K562 (cell line): ENCODE measurements around the gene LRRC10B. TPM values are rescaled to one million over a fixed set of nuclear protein-coding genes. Genes with fewer than 3 reads are reported as not detected.

ENCODE experiments used
- ATAC-seq: fragments of 200-7000 bp; cut with Tn5 transposase; 3 replicates; pipeline ENCODE4 v1.9.1; 2020; ENCODE audit warnings: moderate library complexity
- BruUV-seq: library from RNA; stranded (reverse); fragments of 400-500 nt; replicated peaks from 2 replicates; lab custom pipeline; 2021; lab: Mats Ljungman, UMichigan
- CTCF ChIA-PET: fragments of 300-600 bp; formaldehyde crosslinking; extraction: SDS; loops from one replicate; lab custom pipeline; 2021; ENCODE audit warnings: low intra/inter-chr PET ratio; lab: Yijun Ruan, JAX
- POLR2A ChIA-PET: fragments of 300-600, 350-650 bp; sonication (Branson Sonifier 250); formaldehyde crosslinking; extraction: SDS; loops from one replicate; lab custom pipeline; 2021; ENCODE audit warnings: antibody characterized with exemption, inconsistent platforms; lab: Yijun Ruan, JAX
- DNase-seq, 4 experiments: peaks; one replicate each; pipeline versions ENCODE4 v3.0.0 to v3.0.0-alpha.2; 2011 to 2018; ENCODE audit warnings: low spot score in 3 of 4, mixed read lengths in 3 of 4; ENCODE audit errors: extremely low read depth in 1 of 4
- FAIRE-seq: peaks from 2 replicates; lab custom pipeline; 2011; peaks lifted over from hg19 to GRCh38; lab: Jason Lieb, UNC
- H2AFZ ChIP-seq: 2 replicates; pipeline ENCODE4 v1.6.0; 2011; ENCODE audit warnings: low read depth, low read length, control low read depth, inconsistent platforms
- H3K27ac ChIP-seq: fragments of 200-600 bp; 3 replicates; pipeline ENCODE4 v1.8.0; 2011; ENCODE audit warnings: low read depth, mild to moderate bottlenecking, control low read depth, inconsistent platforms, low read length, moderate library complexity, mixed read lengths; ENCODE audit errors: extremely low read depth
- H3K27me3 ChIP-seq, 2 experiments: fragments of 300-600 bp in 1 of 2; 2 replicates in 1 of 2; 3 replicates in 1 of 2; pipeline versions ENCODE4 v1.6.0 to v1.8.0; 2011; ENCODE audit warnings: inconsistent platforms in 2 of 2, low read length in 2 of 2, mild to moderate bottlenecking in 1 of 2, mixed read lengths in 1 of 2, moderate library complexity in 1 of 2; ENCODE audit not compliant: control insufficient read depth in 2 of 2, insufficient read depth in 2 of 2
- H3K36me3 ChIP-seq: fragments of 300-600 bp; 3 replicates; pipeline ENCODE4 v1.8.0; 2011; ENCODE audit warnings: mild to moderate bottlenecking, low read length, inconsistent platforms; ENCODE audit not compliant: control insufficient read depth, insufficient read depth
- H3K4me1 ChIP-seq, 2 experiments: fragments of 200-600 bp in 1 of 2; replicated peaks in 1 of 2; 2 replicates in 1 of 2; 3 replicates in 1 of 2; pipeline versions ENCODE4 v1.5.1 to v1.8.0; 2011; ENCODE audit warnings: inconsistent platforms in 2 of 2, low read length in 2 of 2, mild to moderate bottlenecking in 1 of 2, mixed read lengths in 1 of 2, moderate library complexity in 1 of 2; ENCODE audit not compliant: control insufficient read depth in 2 of 2, insufficient read depth in 2 of 2
- H3K4me2 ChIP-seq: 2 replicates; pipeline ENCODE4 v1.6.1; 2011; ENCODE audit warnings: low read length, control low read depth, inconsistent platforms, mixed read lengths; ENCODE audit not compliant: insufficient read depth
- H3K4me3 ChIP-seq: fragments of 200-600 bp; sonication (generic), shearing (Covaris generic); 2 replicates; pipeline ENCODE4 v1.5.1; 2016; ENCODE audit warnings: control low read depth, inconsistent platforms
- H3K79me2 ChIP-seq: fragments of 200-600 bp; 3 replicates; pipeline ENCODE4 v1.8.0; 2011; ENCODE audit warnings: low read length, inconsistent platforms; ENCODE audit not compliant: control insufficient read depth, insufficient read depth
- H3K9ac ChIP-seq, 2 experiments: 2 replicates each; pipeline versions ENCODE4 v1.6.0 to v1.6.1; 2011; ENCODE audit warnings: low read depth in 2 of 2, low read length in 2 of 2, control low read depth in 1 of 2, inconsistent platforms in 1 of 2, mild to moderate bottlenecking in 1 of 2, mixed read lengths in 1 of 2; ENCODE audit not compliant: insufficient read depth in 1 of 2
- H3K9me1 ChIP-seq: one replicate; pipeline ENCODE4 v1.6.0; 2011; ENCODE audit warnings: inconsistent platforms, mild to moderate bottlenecking, low read length, moderate library complexity; ENCODE audit not compliant: control insufficient read depth, insufficient read depth
- H3K9me3 ChIP-seq: replicated peaks from 2 replicates; pipeline ENCODE4 v1.5.1; 2011; ENCODE audit warnings: low read depth, low read length, inconsistent platforms; ENCODE audit not compliant: control insufficient read depth, insufficient read depth
- H4K20me1 ChIP-seq: replicated peaks from 2 replicates; pipeline ENCODE4 v1.6.1; 2011; ENCODE audit warnings: low read length, inconsistent platforms, mixed read lengths; ENCODE audit not compliant: control insufficient read depth, insufficient read depth
- HDAC1 ChIP-seq, 2 experiments: fragments of 450-650 bp; IDR thresholded peaks; 2 replicates each; pipeline ENCODE4 v1.6.1; 2016 to 2017; ENCODE audit warnings: inconsistent platforms in 1 of 2, mild to moderate bottlenecking in 1 of 2, moderate library complexity in 1 of 2
- POU5F1 ChIP-seq: fragments of 150-350 bp; IDR thresholded peaks from 2 replicates; pipeline ENCODE4 v1.6.1; 2014; ENCODE audit warnings: borderline replicate concordance, low read length, low read depth, mild to moderate bottlenecking; ENCODE audit not compliant: partially characterized antibody
- ZFP30 ChIP-seq: fragments of 250-450 bp; sonication (Bioruptor Pico); IDR thresholded peaks from 2 replicates; pipeline ENCODE4 v1.8.0; 2022; ENCODE audit warnings: moderate library complexity, mild to moderate bottlenecking, inconsistent platforms, borderline replicate concordance
- ZNF239 ChIP-seq: fragments of 250-450 bp; sonication (Bioruptor Pico); IDR thresholded peaks from 2 replicates; pipeline ENCODE4 v1.4.0; 2020; ENCODE audit warnings: mild to moderate bottlenecking
- ZNF282 ChIP-seq: sonication (generic); formaldehyde crosslinking; IDR thresholded peaks from 2 replicates; pipeline ENCODE4 v1.8.1; 2023; ENCODE audit warnings: missing genetic modification reagents
- WGBS: fragments of 100-300 bp; shearing (Covaris generic); methylation state at CpG from one replicate; pipeline ENCODE4 v1.1.6; 2016; ENCODE audit warnings: low coverage, mixed read lengths; ENCODE audit not compliant: insufficient coverage; ENCODE audit errors: missing lambda C conversion rate; 5-methylcytosine and 5-hydroxymethylcytosine counted together
- in situ Hi-C: fragments of 300-500 bp; cut with MboI; formaldehyde crosslinking; loops from 4 replicates; pipeline ENCODE4 v1.15.0; 2018; ENCODE audit warnings: inconsistent platforms, mixed read lengths
- intact Hi-C: fragments of 100-400 bp; cut with micrococcal nuclease; formaldehyde crosslinking; loops from 2 replicates; pipeline ENCODE4 v1.14.2; 2022
- polyA plus RNA-seq, 8 experiments: library from polyadenylated mRNA; depleted of rRNA in 4 of 8; stranded (reverse) in 5 of 8; unstranded in 3 of 8; fragments of >200 nt; fragmentation: Nextera tagmentation in 2 of 8; fragmentation: Illumina TruSeq in 1 of 8; extraction: Ambion mirVana in 2 of 8; extraction: Trizol in 1 of 8; gene quantifications; 2 replicates each; pipeline versions ENCODE4 v1.2.1 to v1.2.3, GENCODE V29; 2011 to 2014; ENCODE audit warnings: inconsistent platforms in 1 of 8, missing spikeins in 1 of 8
- total RNA-seq, 7 experiments: library from RNA; depleted of rRNA in 6 of 7; stranded (reverse); fragments of >200 nt in 6 of 7; fragmentation: Illumina TruSeq in 2 of 7; extraction: Trizol in 2 of 7; gene quantifications; 2 replicates each; pipeline versions ENCODE4 v1.2.1 to v1.2.3, GENCODE V29; 2011 to 2021; ENCODE audit warnings: low replicate concordance in 1 of 7

The LRRC10B gene
- total and polyA plus RNA-seq, 9 of the 15 experiments (the other 6 are each of a cell fraction or from before 2014, with no cell fraction given): 0.11 TPM; not detected in 8

DNA sequence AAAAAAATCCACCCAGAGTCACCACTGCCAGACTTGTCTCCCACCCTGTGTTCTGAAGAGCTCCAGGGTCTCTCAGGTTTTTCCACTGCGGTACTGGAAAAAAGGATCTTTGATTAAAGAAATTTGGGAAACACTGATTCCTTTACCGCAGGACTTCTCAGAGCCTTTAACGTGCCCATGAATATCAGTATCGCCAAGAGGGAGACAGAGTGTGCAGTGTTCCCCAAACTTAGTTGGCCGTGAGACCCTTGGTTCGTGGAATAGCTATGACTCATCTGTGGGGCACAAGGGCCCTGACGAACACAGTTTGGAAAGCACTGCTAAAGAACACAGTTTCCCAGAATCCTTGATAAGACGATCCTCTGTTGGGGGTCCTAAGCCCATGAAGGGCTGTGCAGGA lies 40.6 kb downstream of the LRRC10B start:
- no peaks in the 10 kb centered on the region for H3K36me3 ChIP-seq
- CTCF ChIA-PET: no interaction called here
- intact Hi-C loops (no loop called here), in situ Hi-C loops (no loop called here)
- H3K79me2 ChIP-seq: no peaks in the 10 kb centered on the region
- no peak overlapping the region for H3K4me3 ChIP-seq
- no peaks in the 10 kb centered on the region for H3K9me1 ChIP-seq
- 2% methylated on average over 8 of the region's 8 CpGs for WGBS
- peaks cover 13% of the 10 kb centered on the region; the same call in 1 of the 2 replicates for H4K20me1 ChIP-seq
- no peak overlapping the region for H3K27ac ChIP-seq
- DNase-seq: no peak
- POLR2A ChIA-PET: interaction anchor here (1.2 kb wide), 1 partner anchor 17 kb away, joined by 4 read pairs; no protein-coding TSS in a partner anchor
- no peaks in the 10 kb centered on the region for H3K9me3 ChIP-seq
- H3K9ac ChIP-seq: peak overlapping the region in 1 of 2 experiments; percentile 35; a peak in 1 of 4 replicates
- TF ChIP-seq ZFP30 (CRISPR knock-in tag): no peak
- no peak for TF ChIP-seq HDAC1 (IDR thresholded peaks at IDR 0.05)
- no peak for TF ChIP-seq ZNF282 (CRISPR knock-in tag)
- TF ChIP-seq ZNF239 (CRISPR knock-in tag): peak; percentile 89
- no peak for TF ChIP-seq POU5F1
- TF ChIP-seq, all 486 proteins: peak for 1
- Histone ChIP-seq H2AFZ (no peak overlapping the region), H3K4me2 (no peak overlapping the region), H3K4me1 (peaks cover 0 to 33% of the 10 kb centered on the region in 2 experiments; a peak in 3 of 5 replicates), H3K27me3 (peaks cover 6 to 75% of the 10 kb centered on the region in 2 experiments)
- ATAC-seq: no peak
- no TSS peak for BruUV-seq
- no peak for FAIRE-seq
